ENCODE data around the gene RASGRP2. TPM values are rescaled to one million over a fixed set of nuclear protein-coding genes. Genes with fewer than 3 reads are reported as not detected.
A peak's percentile ranks its signal among the peaks of the same experiment; 100 is the strongest.

Gene RASGRP2
- total and polyA plus RNA-seq, 2 experiments from 2014 or later: 30.1 to 50.4 TPM

DNA sequence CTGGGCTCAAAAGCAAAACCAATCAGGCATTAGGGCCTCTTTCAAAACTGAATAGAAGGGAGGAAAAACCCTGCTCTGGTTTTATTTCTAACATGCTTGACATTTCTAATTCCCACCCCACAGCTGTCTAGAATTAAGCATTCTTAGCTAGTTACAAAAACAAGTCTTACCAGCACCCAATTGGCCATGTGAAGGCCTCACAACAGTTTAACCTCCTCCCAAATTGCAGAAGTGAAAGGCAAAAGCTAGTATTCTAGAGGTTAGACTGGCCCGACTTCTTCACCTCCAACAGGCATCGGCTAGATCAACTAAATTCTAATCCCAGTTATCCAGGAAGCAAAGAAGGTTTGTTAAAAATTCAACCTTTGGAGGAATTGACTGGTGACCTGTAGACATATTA lies 27.9 kb upstream of the RASGRP2 start:
- peak overlapping the region; percentile 82 for H3K27ac ChIP-seq (ENCODE audit: low read depth)
- H3K79me2 ChIP-seq (replicated peaks; ENCODE audit: insufficient read depth): peaks cover 81% of the 10 kb centered on the region
- no peak overlapping the region for H3K4me3 ChIP-seq
- H3K4me2 ChIP-seq: no peak overlapping the region
- peaks cover 98% of the 10 kb centered on the region for H3K36me3 ChIP-seq (ENCODE audit: insufficient read depth)
- H3K9me2 ChIP-seq (ENCODE audit: insufficient read depth): no peaks in the 10 kb centered on the region
- DNase-seq (ENCODE audit: low spot score) (no peak), ATAC-seq (no peak)
- Mint-ChIP-seq H3K27ac (no peak overlapping the region), H3K4me3 (no peak overlapping the region), H3K4me1 (peaks cover 40% of the 10 kb centered on the region), H3K9me3 (no peaks in the 10 kb centered on the region), H3K27me3 (ENCODE audit: insufficient read depth, low read depth, poor library complexity) (peaks cover 16% of the 10 kb centered on the region), H3K36me3 (ENCODE audit: low read depth) (peaks cover 100% of the 10 kb centered on the region)
- no peaks in the 10 kb centered on the region for H3K27me3 ChIP-seq (ENCODE audit: insufficient read depth)
- no peak overlapping the region for H2AFZ ChIP-seq
- H3F3A ChIP-seq (replicated peaks; ENCODE audit: low read depth): peaks cover 93% of the 10 kb centered on the region
- TF ChIP-seq NANOG (IDR thresholded peaks at IDR 0.05; ENCODE audit: borderline replicate concordance): no peak
- no peak for TF ChIP-seq EZH2phosphoT487 (IDR thresholded peaks at IDR 0.05; ENCODE audit: unreplicated experiment)
- no peak for TF ChIP-seq STAT1 (IDR thresholded peaks at IDR 0.05; ENCODE audit: unreplicated experiment)
- no peak for TF ChIP-seq ZNF114 (CRISPR knock-in tag; IDR thresholded peaks at IDR 0.05)
- TF ChIP-seq, protein P1, sequence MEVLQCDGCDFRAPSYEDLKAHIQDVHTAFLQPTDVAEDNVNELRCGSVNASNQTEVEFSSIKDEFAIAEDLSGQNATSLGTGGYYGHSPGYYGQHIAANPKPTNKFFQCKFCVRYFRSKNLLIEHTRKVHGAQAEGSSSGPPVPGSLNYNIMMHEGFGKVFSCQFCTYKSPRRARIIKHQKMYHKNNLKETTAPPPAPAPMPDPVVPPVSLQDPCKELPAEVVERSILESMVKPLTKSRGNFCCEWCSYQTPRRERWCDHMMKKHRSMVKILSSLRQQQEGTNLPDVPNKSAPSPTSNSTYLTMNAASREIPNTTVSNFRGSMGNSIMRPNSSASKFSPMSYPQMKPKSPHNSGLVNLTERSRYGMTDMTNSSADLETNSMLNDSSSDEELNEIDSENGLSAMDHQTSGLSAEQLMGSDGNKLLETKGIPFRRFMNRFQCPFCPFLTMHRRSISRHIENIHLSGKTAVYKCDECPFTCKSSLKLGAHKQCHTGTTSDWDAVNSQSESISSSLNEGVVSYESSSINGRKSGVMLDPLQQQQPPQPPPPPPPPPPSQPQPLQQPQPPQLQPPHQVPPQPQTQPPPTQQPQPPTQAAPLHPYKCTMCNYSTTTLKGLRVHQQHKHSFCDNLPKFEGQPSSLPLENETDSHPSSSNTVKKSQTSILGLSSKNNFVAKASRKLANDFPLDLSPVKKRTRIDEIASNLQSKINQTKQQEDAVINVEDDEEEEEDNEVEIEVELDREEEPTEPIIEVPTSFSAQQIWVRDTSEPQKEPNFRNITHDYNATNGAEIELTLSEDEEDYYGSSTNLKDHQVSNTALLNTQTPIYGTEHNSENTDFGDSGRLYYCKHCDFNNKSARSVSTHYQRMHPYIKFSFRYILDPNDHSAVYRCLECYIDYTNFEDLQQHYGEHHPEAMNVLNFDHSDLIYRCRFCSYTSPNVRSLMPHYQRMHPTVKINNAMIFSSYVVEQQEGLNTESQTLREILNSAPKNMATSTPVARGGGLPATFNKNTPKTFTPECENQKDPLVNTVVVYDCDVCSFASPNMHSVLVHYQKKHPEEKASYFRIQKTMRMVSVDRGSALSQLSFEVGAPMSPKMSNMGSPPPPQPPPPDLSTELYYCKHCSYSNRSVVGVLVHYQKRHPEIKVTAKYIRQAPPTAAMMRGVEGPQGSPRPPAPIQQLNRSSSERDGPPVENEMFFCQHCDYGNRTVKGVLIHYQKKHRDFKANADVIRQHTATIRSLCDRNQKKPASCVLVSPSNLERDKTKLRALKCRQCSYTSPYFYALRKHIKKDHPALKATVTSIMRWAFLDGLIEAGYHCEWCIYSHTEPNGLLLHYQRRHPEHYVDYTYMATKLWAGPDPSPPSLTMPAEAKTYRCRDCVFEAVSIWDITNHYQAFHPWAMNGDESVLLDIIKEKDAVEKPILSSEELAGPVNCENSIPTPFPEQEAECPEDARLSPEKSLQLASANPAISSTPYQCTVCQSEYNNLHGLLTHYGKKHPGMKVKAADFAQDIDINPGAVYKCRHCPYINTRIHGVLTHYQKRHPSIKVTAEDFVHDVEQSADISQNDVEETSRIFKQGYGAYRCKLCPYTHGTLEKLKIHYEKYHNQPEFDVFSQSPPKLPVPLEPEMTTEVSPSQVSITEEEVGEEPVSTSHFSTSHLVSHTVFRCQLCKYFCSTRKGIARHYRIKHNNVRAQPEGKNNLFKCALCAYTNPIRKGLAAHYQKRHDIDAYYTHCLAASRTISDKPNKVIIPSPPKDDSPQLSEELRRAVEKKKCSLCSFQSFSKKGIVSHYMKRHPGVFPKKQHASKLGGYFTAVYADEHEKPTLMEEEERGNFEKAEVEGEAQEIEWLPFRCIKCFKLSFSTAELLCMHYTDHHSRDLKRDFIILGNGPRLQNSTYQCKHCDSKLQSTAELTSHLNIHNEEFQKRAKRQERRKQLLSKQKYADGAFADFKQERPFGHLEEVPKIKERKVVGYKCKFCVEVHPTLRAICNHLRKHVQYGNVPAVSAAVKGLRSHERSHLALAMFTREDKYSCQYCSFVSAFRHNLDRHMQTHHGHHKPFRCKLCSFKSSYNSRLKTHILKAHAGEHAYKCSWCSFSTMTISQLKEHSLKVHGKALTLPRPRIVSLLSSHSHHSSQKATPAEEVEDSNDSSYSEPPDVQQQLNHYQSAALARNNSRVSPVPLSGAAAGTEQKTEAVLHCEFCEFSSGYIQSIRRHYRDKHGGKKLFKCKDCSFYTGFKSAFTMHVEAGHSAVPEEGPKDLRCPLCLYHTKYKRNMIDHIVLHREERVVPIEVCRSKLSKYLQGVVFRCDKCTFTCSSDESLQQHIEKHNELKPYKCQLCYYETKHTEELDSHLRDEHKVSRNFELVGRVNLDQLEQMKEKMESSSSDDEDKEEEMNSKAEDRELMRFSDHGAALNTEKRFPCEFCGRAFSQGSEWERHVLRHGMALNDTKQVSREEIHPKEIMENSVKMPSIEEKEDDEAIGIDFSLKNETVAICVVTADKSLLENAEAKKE (CRISPR knock-in tag; IDR thresholded peaks at IDR 0.05): no peak
- TF ChIP-seq CREB1 (CRISPR knock-in tag; IDR thresholded peaks at IDR 0.05; ENCODE audit: low read depth): no peak
- TF ChIP-seq, protein P2, sequence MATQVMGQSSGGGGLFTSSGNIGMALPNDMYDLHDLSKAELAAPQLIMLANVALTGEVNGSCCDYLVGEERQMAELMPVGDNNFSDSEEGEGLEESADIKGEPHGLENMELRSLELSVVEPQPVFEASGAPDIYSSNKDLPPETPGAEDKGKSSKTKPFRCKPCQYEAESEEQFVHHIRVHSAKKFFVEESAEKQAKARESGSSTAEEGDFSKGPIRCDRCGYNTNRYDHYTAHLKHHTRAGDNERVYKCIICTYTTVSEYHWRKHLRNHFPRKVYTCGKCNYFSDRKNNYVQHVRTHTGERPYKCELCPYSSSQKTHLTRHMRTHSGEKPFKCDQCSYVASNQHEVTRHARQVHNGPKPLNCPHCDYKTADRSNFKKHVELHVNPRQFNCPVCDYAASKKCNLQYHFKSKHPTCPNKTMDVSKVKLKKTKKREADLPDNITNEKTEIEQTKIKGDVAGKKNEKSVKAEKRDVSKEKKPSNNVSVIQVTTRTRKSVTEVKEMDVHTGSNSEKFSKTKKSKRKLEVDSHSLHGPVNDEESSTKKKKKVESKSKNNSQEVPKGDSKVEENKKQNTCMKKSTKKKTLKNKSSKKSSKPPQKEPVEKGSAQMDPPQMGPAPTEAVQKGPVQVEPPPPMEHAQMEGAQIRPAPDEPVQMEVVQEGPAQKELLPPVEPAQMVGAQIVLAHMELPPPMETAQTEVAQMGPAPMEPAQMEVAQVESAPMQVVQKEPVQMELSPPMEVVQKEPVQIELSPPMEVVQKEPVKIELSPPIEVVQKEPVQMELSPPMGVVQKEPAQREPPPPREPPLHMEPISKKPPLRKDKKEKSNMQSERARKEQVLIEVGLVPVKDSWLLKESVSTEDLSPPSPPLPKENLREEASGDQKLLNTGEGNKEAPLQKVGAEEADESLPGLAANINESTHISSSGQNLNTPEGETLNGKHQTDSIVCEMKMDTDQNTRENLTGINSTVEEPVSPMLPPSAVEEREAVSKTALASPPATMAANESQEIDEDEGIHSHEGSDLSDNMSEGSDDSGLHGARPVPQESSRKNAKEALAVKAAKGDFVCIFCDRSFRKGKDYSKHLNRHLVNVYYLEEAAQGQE (IDR thresholded peaks at IDR 0.05; ENCODE audit: unreplicated experiment): no peak
- TF ChIP-seq, protein P3, sequence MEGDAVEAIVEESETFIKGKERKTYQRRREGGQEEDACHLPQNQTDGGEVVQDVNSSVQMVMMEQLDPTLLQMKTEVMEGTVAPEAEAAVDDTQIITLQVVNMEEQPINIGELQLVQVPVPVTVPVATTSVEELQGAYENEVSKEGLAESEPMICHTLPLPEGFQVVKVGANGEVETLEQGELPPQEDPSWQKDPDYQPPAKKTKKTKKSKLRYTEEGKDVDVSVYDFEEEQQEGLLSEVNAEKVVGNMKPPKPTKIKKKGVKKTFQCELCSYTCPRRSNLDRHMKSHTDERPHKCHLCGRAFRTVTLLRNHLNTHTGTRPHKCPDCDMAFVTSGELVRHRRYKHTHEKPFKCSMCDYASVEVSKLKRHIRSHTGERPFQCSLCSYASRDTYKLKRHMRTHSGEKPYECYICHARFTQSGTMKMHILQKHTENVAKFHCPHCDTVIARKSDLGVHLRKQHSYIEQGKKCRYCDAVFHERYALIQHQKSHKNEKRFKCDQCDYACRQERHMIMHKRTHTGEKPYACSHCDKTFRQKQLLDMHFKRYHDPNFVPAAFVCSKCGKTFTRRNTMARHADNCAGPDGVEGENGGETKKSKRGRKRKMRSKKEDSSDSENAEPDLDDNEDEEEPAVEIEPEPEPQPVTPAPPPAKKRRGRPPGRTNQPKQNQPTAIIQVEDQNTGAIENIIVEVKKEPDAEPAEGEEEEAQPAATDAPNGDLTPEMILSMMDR (conservative IDR thresholded peaks at IDR 0.05; ENCODE audit: low read depth in 2 of 2): no peak
- TF ChIP-seq JUNB (IDR thresholded peaks at IDR 0.05; ENCODE audit: unreplicated experiment): no peak
- no peak for TF ChIP-seq EZH2 (IDR thresholded peaks at IDR 0.05; ENCODE audit: low read depth, unreplicated experiment)
- TF ChIP-seq POLR2AphosphoS5 (IDR thresholded peaks at IDR 0.05; ENCODE audit: low read depth): no peak
- TF ChIP-seq ZNF331 (CRISPR knock-in tag; IDR thresholded peaks at IDR 0.05; ENCODE audit: low read depth): no peak
- TF ChIP-seq, protein P4, sequence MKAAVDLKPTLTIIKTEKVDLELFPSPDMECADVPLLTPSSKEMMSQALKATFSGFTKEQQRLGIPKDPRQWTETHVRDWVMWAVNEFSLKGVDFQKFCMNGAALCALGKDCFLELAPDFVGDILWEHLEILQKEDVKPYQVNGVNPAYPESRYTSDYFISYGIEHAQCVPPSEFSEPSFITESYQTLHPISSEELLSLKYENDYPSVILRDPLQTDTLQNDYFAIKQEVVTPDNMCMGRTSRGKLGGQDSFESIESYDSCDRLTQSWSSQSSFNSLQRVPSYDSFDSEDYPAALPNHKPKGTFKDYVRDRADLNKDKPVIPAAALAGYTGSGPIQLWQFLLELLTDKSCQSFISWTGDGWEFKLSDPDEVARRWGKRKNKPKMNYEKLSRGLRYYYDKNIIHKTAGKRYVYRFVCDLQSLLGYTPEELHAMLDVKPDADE (IDR thresholded peaks at IDR 0.05): no peak
- peaks cover 6% of the 10 kb centered on the region for H3K4me1 ChIP-seq (ENCODE audit: insufficient read depth)
- H4K20me1 ChIP-seq (replicated peaks; ENCODE audit: insufficient read depth): peaks cover 94% of the 10 kb centered on the region

Measured in GM23338 (cell line).